ENCODE measurements around the gene PIP5K1C.

DNA sequence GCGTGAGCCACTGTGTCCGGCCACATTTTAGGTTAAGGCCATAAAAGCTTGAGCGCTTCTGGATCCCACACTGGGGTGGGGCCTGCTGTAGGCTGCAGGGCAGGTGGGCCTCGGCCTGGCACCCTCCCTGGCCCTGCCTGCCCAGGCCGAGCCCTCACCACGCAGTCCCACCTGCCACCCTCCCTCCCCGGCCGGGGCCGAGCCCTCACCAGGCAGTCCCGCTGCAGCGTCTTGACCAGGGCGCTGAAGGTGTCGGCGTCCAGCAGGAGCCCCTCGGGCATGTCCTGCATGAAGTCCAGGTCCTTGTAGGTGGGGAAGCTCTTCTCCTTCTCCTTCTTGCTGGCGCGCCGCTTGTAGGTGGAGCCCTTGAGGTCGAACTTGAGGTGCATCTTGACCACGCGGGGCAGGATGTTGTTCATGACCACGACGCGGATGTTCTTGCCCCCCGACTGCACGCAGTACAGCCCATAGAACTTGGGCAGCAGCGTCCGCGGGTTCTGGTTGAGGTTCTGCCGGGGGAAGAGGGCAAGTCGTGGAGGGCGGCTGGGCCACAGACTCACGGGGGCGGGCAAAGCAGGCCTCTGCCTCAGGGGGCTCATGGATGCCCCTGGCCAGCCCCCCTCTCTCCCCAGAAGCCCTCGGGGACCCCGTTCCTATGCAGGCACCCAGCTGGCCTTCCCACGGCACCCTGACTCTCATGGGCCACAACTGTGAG is 47.0 kb downstream of the PIP5K1C start:
- TF ChIP-seq EZH2 (IDR thresholded peaks at IDR 0.05) (no peak), POLR2AphosphoS5 (IDR thresholded peaks at IDR 0.05; ENCODE audit: borderline replicate concordance, low read depth, low read length) (no peak)
